OCI-LY1 (cell line): ENCODE results near the gene PGBD5.

ENCODE experiments used
- H2AFZ ChIP-seq: fragments of 200-600 bp; sonication (generic), shearing (Covaris generic); 2 replicates; pipeline ENCODE4 v1.6.0; 2014; ENCODE audit warnings: antibody characterized with exemption, mild to moderate bottlenecking, low read length
- H3F3A ChIP-seq: fragments of 200-600 bp; sonication (generic), shearing (Covaris generic); 2 replicates; pipeline ENCODE4 v1.6.0; 2014; ENCODE audit warnings: mild to moderate bottlenecking, antibody characterized with exemption, low read length, moderate library complexity; ENCODE audit not compliant: insufficient read depth
- H3K27ac ChIP-seq: fragments of 200-600 bp; sonication (generic); 2 replicates; pipeline ENCODE4 v1.5.1; 2014; ENCODE audit warnings: low read length, mixed run types, mild to moderate bottlenecking, low read depth; ENCODE audit not compliant: poor library complexity, severe bottlenecking
- H3K27me3 ChIP-seq: fragments of 200-600 bp; sonication (generic); 2 replicates; pipeline ENCODE4 v1.6.0; 2014; ENCODE audit warnings: antibody characterized with exemption, mild to moderate bottlenecking, low read length, moderate library complexity; ENCODE audit not compliant: insufficient read depth
- H3K36me3 ChIP-seq: fragments of 200-600 bp; sonication (generic); 2 replicates; pipeline ENCODE4 v1.6.1; 2014; ENCODE audit warnings: mild to moderate bottlenecking, antibody characterized with exemption, low read length, moderate library complexity, mixed read lengths; ENCODE audit not compliant: insufficient read depth
- H3K4me1 ChIP-seq: fragments of 200-600 bp; sonication (generic); 2 replicates; pipeline ENCODE4 v1.5.1; 2014; ENCODE audit warnings: mild to moderate bottlenecking, low read length, moderate library complexity; ENCODE audit not compliant: insufficient read depth, severe bottlenecking
- H3K4me2 ChIP-seq: fragments of 200-600 bp; sonication (generic), shearing (Covaris generic); 2 replicates; pipeline ENCODE4 v1.6.1; 2014; ENCODE audit warnings: low read length
- H3K4me3 ChIP-seq: fragments of 200-600 bp; sonication (generic); 2 replicates; pipeline ENCODE4 v1.5.1; 2014; ENCODE audit warnings: low read length, low read depth, mild to moderate bottlenecking, mixed read lengths; ENCODE audit not compliant: poor library complexity, severe bottlenecking
- H3K79me2 ChIP-seq: fragments of 200-600 bp; shearing (Covaris generic); 2 replicates; pipeline ENCODE4 v1.6.1; 2016; ENCODE audit warnings: mixed run types, low read length, mixed read lengths; ENCODE audit not compliant: insufficient read depth
- H3K9ac ChIP-seq: fragments of 200-600 bp; sonication (generic), shearing (Covaris generic); 2 replicates; pipeline ENCODE4 v1.6.1; 2014; ENCODE audit warnings: mild to moderate bottlenecking, low read length, mixed read lengths
- H3K9me2 ChIP-seq: fragments of 200-600 bp; sonication (generic), shearing (Covaris generic); 2 replicates; pipeline ENCODE4 v1.6.1; 2014; ENCODE audit warnings: low read depth, mild to moderate bottlenecking, low read length, mixed read lengths
- H3K9me3 ChIP-seq: fragments of 200-600 bp; shearing (Covaris generic); 2 replicates; pipeline ENCODE4 v1.6.1; 2014; ENCODE audit warnings: low read length, mixed read lengths
- H4K20me1 ChIP-seq: fragments of 200-600 bp; sonication (generic), shearing (Covaris generic); 2 replicates; pipeline ENCODE4 v1.6.0; 2016; ENCODE audit warnings: mild to moderate bottlenecking, low read length; ENCODE audit not compliant: insufficient read depth
- EZH2 ChIP-seq: fragments of 200-600 bp; sonication (generic), shearing (Covaris generic); IDR thresholded peaks from 2 replicates; pipeline ENCODE4 v1.8.0; 2017; ENCODE audit warnings: borderline replicate concordance, mixed run types, mild to moderate bottlenecking, antibody characterized with exemption, low read length, moderate library complexity, mixed read lengths
- TF ChIP-seq, protein P1 (sequence below): fragments of 200-600 bp; sonication (generic), shearing (Covaris generic); IDR thresholded peaks from 2 replicates; pipeline ENCODE4 v1.5.1; 2017; ENCODE audit warnings: mild to moderate bottlenecking, antibody characterized with exemption, low read length, moderate library complexity, mixed read lengths

The PGBD5 gene

GRCh38 chr1:230359992-230360668, 66.0 kb downstream of the PGBD5 start:
- H3K9me3 ChIP-seq: no peaks in the 10 kb centered on the region
- no peak overlapping the region for H3K9ac ChIP-seq
- no peaks in the 10 kb centered on the region for H3K79me2 ChIP-seq
- H3K4me2 ChIP-seq: no peak overlapping the region
- no peak overlapping the region for H2AFZ ChIP-seq
- no peaks in the 10 kb centered on the region for H3F3A ChIP-seq
- peaks cover 3% of the 10 kb centered on the region; the same call in 1 of the 2 replicates for H3K27me3 ChIP-seq
- no peaks in the 10 kb centered on the region for H4K20me1 ChIP-seq
- TF ChIP-seq EZH2: no peak
- TF ChIP-seq, protein P1, sequence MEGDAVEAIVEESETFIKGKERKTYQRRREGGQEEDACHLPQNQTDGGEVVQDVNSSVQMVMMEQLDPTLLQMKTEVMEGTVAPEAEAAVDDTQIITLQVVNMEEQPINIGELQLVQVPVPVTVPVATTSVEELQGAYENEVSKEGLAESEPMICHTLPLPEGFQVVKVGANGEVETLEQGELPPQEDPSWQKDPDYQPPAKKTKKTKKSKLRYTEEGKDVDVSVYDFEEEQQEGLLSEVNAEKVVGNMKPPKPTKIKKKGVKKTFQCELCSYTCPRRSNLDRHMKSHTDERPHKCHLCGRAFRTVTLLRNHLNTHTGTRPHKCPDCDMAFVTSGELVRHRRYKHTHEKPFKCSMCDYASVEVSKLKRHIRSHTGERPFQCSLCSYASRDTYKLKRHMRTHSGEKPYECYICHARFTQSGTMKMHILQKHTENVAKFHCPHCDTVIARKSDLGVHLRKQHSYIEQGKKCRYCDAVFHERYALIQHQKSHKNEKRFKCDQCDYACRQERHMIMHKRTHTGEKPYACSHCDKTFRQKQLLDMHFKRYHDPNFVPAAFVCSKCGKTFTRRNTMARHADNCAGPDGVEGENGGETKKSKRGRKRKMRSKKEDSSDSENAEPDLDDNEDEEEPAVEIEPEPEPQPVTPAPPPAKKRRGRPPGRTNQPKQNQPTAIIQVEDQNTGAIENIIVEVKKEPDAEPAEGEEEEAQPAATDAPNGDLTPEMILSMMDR: no peak
- H3K9me2 ChIP-seq: no peaks in the 10 kb centered on the region
- no peak overlapping the region for H3K4me3 ChIP-seq
- no peak overlapping the region for H3K27ac ChIP-seq
- H3K36me3 ChIP-seq: no peaks in the 10 kb centered on the region
- H3K4me1 ChIP-seq: no peaks in the 10 kb centered on the region

GRCh38 chr1:230356869-230357794, 69.0 kb downstream of the PGBD5 start:
- TF ChIP-seq, protein P1: no peak
- TF ChIP-seq EZH2: no peak
- Histone ChIP-seq H3K9me2 (no peaks in the 10 kb centered on the region), H3K9me3 (no peaks in the 10 kb centered on the region), H2AFZ (no peak overlapping the region), H3K4me3 (no peak overlapping the region), H4K20me1 (no peaks in the 10 kb centered on the region), H3K4me1 (no peaks in the 10 kb centered on the region), H3K79me2 (no peaks in the 10 kb centered on the region), H3K36me3 (no peaks in the 10 kb centered on the region), H3K9ac (no peak overlapping the region), H3K27me3 (peaks cover 3% of the 10 kb centered on the region; the same call in 1 of the 2 replicates), H3K27ac (no peak overlapping the region), H3F3A (no peaks in the 10 kb centered on the region), H3K4me2 (no peak overlapping the region)

GRCh38 chr1:230356190-230356589, 69.9 kb downstream of the PGBD5 start:
- Histone ChIP-seq H3F3A (no peaks in the 10 kb centered on the region), H3K79me2 (no peaks in the 10 kb centered on the region), H3K4me1 (no peaks in the 10 kb centered on the region), H3K9me3 (no peaks in the 10 kb centered on the region), H3K9ac (no peak overlapping the region), H3K27me3 (peaks cover 3% of the 10 kb centered on the region; the same call in 1 of the 2 replicates), H3K9me2 (no peaks in the 10 kb centered on the region), H4K20me1 (no peaks in the 10 kb centered on the region), H3K36me3 (no peaks in the 10 kb centered on the region), H3K4me2 (no peak overlapping the region), H2AFZ (no peak overlapping the region), H3K4me3 (no peak overlapping the region), H3K27ac (no peak overlapping the region)
- TF ChIP-seq, protein P1: no peak
- no peak for TF ChIP-seq EZH2
